SU-DHL-6 (cell line): Measurements from ENCODE around the gene APAF1.

Experiments
- H2AFZ ChIP-seq: fragments of 200-600 bp; sonication (generic); 2 replicates; pipeline ENCODE4 v1.6.1; 2014; ENCODE audit warnings: low read depth, mild to moderate bottlenecking, moderate library complexity, mixed read lengths, antibody characterized with exemption, low read length; ENCODE audit not compliant: severe bottlenecking
- H3F3A ChIP-seq: fragments of 200-600 bp; shearing (Covaris generic); 2 replicates; pipeline ENCODE4 v1.6.0; 2016; ENCODE audit warnings: antibody characterized with exemption, mild to moderate bottlenecking; ENCODE audit not compliant: insufficient read depth
- H3K27ac ChIP-seq: fragments of 200-600 bp; sonication (generic); 2 replicates; pipeline ENCODE4 v1.5.1; 2016; ENCODE audit warnings: low read depth, mild to moderate bottlenecking, low read length, moderate library complexity, mixed read lengths
- H3K27me3 ChIP-seq: fragments of 200-600 bp; sonication (generic), shearing (Covaris generic); 2 replicates; pipeline ENCODE4 v1.6.0; 2014; ENCODE audit warnings: mild to moderate bottlenecking, low read length
- H3K36me3 ChIP-seq: fragments of 200-600 bp; sonication (generic); 2 replicates; pipeline ENCODE4 v1.6.1; 2014; ENCODE audit warnings: mild to moderate bottlenecking, low read length, mixed read lengths
- H3K4me2 ChIP-seq: fragments of 300-600, 200-600 bp; shearing (Covaris generic), sonication (generic); 2 replicates; pipeline ENCODE4 v1.6.0; 2014; ENCODE audit warnings: low read length, low read depth, mild to moderate bottlenecking; ENCODE audit not compliant: poor library complexity, severe bottlenecking
- H3K4me3 ChIP-seq: fragments of 200-600 bp; sonication (generic); 2 replicates; pipeline ENCODE4 v1.5.1; 2014; ENCODE audit warnings: antibody characterized with exemption, low read length, mild to moderate bottlenecking, mixed read lengths; ENCODE audit not compliant: insufficient read depth, poor library complexity, severe bottlenecking
- H3K79me2 ChIP-seq: fragments of 200-600 bp; sonication (generic); 2 replicates; pipeline ENCODE4 v1.6.1; 2014; ENCODE audit warnings: mild to moderate bottlenecking, low read length, moderate library complexity; ENCODE audit not compliant: insufficient read depth
- H3K9ac ChIP-seq: fragments of 200-600 bp; sonication (generic); 2 replicates; pipeline ENCODE4 v1.7.0; 2014; ENCODE audit warnings: mild to moderate bottlenecking, low read length
- H3K9me2 ChIP-seq: fragments of 200-600 bp; sonication (generic); replicated peaks from 2 replicates; pipeline ENCODE4 v1.6.1; 2014; ENCODE audit warnings: low read length; ENCODE audit not compliant: insufficient read depth
- H3K9me3 ChIP-seq: fragments of 200-600 bp; sonication (generic); 2 replicates; pipeline ENCODE4 v1.6.1; 2014; ENCODE audit warnings: low read length, mixed read lengths; ENCODE audit not compliant: insufficient read depth
- H4K20me1 ChIP-seq: fragments of 200-600 bp; sonication (generic); 2 replicates; pipeline ENCODE4 v1.6.1; 2014; ENCODE audit warnings: low read depth, mild to moderate bottlenecking, antibody characterized with exemption, low read length, moderate library complexity, mixed read lengths
- EZH2phosphoT487 ChIP-seq: fragments of 200-600 bp; sonication (generic), shearing (Covaris generic); conservative IDR thresholded peaks from 2 replicates; pipeline ENCODE4 v1.6.1; 2018; ENCODE audit warnings: mild to moderate bottlenecking, antibody characterized with exemption, low read length, moderate library complexity, mixed read lengths
- TF ChIP-seq, protein P1 (sequence below): fragments of 200-600 bp; sonication (generic); IDR thresholded peaks from one replicate; pipeline ENCODE4 v1.5.1; 2017; ENCODE audit warnings: antibody characterized with exemption, mild to moderate bottlenecking, low read length, moderate library complexity; ENCODE audit not compliant: insufficient read depth, poor library complexity, severe bottlenecking

Gene APAF1

DNA sequence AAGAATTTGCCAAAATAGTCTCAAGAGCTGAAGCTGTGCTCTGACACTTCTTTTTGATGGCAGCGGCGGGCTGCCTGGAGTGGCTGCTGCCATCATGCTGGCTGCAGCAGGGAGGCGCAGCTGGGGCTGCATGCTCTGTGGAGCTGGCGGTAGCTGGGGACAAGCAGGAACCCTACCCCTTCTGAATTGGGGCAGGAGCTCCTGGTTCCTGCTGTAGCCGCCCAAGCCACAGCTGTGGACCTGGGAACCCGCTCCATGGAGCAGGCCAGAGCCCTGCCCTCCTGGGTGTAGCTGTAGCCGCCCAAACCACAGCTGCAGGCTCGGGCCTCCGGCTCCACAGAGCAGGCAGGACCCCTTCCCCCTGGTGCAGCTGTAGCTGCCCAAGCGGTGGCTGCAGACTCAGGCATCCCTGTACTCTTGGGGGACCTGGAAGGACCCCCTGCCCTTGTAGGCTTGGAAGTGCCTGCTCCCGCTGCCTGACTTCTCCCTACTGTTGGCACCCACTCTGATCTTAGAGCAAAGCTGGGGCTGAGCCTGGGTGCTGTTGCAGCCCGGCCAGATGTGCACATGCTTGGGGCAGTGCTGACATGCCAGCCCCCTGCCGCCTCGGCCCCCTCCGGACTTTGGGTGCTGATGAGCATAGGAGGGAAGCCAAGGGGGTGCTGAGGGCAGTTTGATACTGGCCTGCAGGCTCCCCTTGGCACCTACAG, 33.3 kb downstream of the APAF1 start:
- no peaks in the 10 kb centered on the region for H4K20me1 ChIP-seq
- no peak overlapping the region for H3K27ac ChIP-seq
- no peak overlapping the region for H2AFZ ChIP-seq
- H3K4me2 ChIP-seq: no peak overlapping the region
- no peak for TF ChIP-seq EZH2phosphoT487
- TF ChIP-seq, protein P1, sequence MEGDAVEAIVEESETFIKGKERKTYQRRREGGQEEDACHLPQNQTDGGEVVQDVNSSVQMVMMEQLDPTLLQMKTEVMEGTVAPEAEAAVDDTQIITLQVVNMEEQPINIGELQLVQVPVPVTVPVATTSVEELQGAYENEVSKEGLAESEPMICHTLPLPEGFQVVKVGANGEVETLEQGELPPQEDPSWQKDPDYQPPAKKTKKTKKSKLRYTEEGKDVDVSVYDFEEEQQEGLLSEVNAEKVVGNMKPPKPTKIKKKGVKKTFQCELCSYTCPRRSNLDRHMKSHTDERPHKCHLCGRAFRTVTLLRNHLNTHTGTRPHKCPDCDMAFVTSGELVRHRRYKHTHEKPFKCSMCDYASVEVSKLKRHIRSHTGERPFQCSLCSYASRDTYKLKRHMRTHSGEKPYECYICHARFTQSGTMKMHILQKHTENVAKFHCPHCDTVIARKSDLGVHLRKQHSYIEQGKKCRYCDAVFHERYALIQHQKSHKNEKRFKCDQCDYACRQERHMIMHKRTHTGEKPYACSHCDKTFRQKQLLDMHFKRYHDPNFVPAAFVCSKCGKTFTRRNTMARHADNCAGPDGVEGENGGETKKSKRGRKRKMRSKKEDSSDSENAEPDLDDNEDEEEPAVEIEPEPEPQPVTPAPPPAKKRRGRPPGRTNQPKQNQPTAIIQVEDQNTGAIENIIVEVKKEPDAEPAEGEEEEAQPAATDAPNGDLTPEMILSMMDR: no peak
- H3K9ac ChIP-seq: no peak overlapping the region
- H3K9me3 ChIP-seq: no peaks in the 10 kb centered on the region
- no peak overlapping the region for H3K4me3 ChIP-seq
- no peaks in the 10 kb centered on the region for H3K79me2 ChIP-seq
- H3F3A ChIP-seq: no peaks in the 10 kb centered on the region
- H3K36me3 ChIP-seq: peaks cover 19% of the 10 kb centered on the region
- H3K9me2 ChIP-seq: no peaks in the 10 kb centered on the region
- no peaks in the 10 kb centered on the region for H3K27me3 ChIP-seq

DNA sequence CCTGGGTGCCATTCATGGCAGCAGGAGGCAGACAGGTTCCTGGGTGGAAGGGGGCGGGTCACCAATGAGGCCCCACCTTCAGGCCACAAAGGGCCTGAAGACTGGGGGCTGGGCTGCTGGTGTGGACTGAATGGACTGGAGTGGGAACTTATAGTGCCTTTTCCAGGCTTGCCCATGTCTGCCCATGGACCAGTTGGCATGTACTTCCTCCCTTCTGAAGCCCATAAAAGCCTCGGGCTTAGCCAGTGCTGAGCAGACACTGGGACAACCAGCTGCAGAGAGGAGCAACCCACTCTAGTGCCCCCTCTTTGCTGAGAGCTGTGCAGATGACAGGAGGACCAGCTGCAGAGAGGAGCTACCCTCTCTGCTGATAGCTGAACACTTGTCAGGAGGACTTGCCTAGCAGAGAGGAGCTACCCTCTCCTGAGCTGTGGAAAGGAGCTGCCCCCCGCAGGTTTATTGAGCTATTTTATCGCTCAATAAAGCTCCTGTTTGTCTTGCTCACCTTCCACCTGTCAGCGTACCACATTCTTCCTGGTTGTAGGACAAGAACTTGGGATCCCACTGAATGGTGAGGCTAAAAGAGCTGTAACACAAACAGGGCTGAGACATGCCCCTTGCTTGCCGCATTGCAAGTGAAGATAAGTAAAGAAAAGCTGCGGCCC, 34.0 kb downstream of the APAF1 start:
- Histone ChIP-seq H3K36me3 (peaks cover 23% of the 10 kb centered on the region), H3K27ac (no peak overlapping the region), H3F3A (no peaks in the 10 kb centered on the region), H2AFZ (no peak overlapping the region), H3K9me2 (no peaks in the 10 kb centered on the region), H4K20me1 (no peaks in the 10 kb centered on the region), H3K9me3 (no peaks in the 10 kb centered on the region), H3K4me2 (no peak overlapping the region), H3K9ac (no peak overlapping the region), H3K27me3 (no peaks in the 10 kb centered on the region), H3K4me3 (no peak overlapping the region), H3K79me2 (no peaks in the 10 kb centered on the region)
- TF ChIP-seq, protein P1: no peak
- no peak for TF ChIP-seq EZH2phosphoT487

DNA sequence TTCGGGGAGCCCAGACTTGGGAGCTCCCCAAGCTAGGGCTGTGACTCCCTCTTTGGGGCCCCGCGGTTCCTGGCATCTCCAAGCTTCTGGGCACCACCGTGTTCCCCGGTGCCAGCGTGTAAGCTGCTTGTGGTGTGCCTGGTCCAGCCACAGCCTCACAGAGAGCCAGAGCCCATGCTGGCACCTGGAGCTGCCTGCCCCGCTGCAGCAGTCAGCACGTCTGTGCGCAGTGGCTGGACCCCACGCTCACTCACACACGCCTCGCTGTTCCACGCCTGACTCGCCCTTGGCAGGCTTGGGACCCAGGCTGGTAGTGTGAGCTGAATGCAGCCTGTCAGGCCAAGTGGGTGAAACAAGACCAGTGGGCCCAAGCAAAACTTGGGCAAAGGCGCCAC, 34.5 kb downstream of the APAF1 start:
- no peaks in the 10 kb centered on the region for H3F3A ChIP-seq
- no peaks in the 10 kb centered on the region for H3K9me3 ChIP-seq
- no peak overlapping the region for H3K9ac ChIP-seq
- H3K9me2 ChIP-seq: no peaks in the 10 kb centered on the region
- H3K36me3 ChIP-seq: peaks cover 24% of the 10 kb centered on the region
- H3K4me2 ChIP-seq: no peak overlapping the region
- H3K4me3 ChIP-seq: no peak overlapping the region
- no peaks in the 10 kb centered on the region for H4K20me1 ChIP-seq
- TF ChIP-seq EZH2phosphoT487: no peak
- TF ChIP-seq, protein P1: no peak
- H3K27ac ChIP-seq: no peak overlapping the region
- no peaks in the 10 kb centered on the region for H3K79me2 ChIP-seq
- H2AFZ ChIP-seq: no peak overlapping the region
- H3K27me3 ChIP-seq: no peaks in the 10 kb centered on the region
